Stimulated activated CD4-positive, alpha-beta T cell treated with anti-CD3 and anti-CD28 coated beads, TNF-alpha, amount 100 ng/mL, for 4 hours (primary cell): ENCODE data around the gene BMP6.

Experiments used
- DNase-seq, 3 experiments: peaks; one replicate each; pipeline ENCODE4 v3.0.0-alpha.2; 2020; ENCODE audit warnings: low read depth in 3 of 3

Gene BMP6

DNA sequence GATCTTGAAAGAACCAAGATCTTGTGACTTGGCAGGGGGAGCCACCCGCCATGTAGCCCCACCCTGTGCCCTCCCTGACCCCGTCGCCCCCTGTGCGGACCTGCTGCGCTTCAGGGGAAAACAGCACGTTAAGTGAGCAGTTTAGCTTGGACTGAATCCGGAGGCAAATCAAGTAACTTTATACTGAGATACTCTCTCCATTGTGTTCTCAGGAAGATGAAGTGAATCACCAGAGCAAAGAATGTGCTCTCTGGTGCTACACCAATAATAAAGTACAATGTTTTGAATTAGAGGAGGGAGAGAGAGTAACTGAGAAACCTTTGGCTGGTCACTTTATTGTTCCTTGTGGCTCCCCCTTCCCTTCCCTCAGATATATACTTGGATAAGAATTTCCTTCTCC lies 101.2 kb downstream of the BMP6 start:
- no peak for DNase-seq

- no peak for DNase-seq
Observed at GRCh38 chr6:7828124-7828523, 102.2 kb downstream of the BMP6 start.

GRCh38 chr6:7832904-7833750 lies 107.2 kb downstream of the BMP6 start:
- no peak for DNase-seq

- DNase-seq = no peak
Observed at GRCh38 chr6:7833751-7834070, 107.8 kb downstream of the BMP6 start.

DNA sequence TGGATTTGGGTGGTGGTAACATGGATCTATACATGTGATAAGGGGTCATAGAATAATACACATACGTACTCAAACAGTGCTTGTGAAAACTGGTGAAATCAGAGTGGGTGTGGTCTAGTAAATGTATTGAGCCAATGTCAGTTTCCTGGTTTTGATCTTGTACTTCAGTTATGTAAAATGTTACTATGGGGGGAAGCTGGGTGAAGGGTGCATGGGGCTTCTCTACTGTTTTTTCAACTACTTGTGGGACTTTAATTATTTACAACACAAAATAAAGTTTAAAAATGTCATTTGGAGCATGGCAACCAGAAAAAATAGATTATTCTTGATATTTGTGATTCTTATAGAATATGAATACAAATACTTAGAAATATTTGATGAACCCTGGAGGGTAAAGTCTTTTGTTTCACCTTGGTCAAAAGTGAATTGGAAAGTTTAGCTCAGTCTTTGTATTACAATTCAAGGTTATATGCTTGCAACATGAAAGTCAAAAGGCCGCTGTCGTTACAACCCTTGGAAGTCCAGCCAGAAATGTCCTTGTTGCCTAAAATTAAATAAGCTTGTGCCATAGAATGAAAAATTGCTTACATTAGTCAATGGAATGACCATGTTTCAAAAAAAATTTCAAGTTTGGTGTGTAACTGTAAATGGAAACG lies 110.6 kb downstream of the BMP6 start:
- no peak for DNase-seq

GRCh38 chr6:7841781-7842468 lies 116.0 kb downstream of the BMP6 start:
- DNase-seq = no peak

DNA sequence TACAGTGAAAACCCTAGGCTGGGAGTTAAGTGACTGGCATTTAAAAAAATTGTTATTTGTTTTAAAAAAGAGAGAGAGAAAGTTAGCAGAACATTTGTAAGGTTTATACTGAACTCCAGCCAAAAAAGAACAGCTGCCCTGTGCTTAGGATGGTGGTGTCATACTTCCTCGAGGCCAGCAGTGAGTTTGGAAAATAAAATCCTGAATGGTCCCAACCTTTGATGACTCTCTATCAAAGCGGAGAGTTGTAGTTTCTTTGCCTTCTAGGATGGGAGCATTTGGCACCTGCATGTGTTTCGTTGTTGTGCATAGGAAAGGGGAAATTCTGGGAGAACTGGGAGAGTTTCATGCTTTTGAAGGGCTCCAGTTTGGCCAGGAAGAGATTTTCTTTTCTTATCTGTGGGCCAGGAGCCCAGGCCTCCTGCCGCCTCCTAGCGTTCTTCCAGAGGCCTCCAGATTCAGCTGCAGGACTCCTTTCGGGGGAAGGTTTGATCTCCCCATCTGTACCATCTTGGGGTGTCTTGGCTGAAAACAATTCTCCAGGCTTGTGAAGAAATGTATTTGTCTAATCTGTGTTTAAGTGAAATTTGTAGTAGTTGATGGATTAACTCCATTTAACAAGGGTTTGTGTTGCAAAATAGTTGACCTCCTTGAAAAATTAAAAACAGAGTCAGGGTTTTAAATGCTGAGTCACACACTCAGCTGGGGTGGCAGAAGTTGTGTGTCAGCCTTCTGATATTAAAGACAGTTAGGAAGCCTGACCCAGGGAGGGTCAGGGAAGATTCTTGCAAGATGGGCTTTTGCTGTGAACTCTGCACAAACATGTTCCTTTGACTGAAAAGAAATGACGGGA lies 121.3 kb downstream of the BMP6 start:
- no peak for DNase-seq

- DNase-seq = no peak
Observed at GRCh38 chr6:7848229-7848628, 122.3 kb downstream of the BMP6 start.

DNA sequence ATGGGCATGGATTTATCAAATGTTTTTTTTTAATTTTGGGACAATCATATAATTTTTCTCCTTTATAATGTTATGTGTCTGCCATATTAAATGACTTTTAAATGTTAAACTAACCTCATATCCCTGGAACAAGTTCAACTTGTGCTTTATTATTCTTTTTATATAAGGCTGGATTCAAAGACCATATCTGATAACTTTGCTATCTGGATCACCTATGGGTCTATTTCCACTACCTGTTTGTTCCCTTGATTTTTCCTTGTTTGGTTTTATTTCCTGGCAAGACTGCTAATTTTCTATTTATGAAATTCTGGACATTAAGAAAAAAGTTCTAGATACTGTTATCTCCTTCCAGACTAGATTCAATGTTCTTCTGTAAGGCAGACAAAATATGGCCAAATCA lies 125.9 kb downstream of the BMP6 start:
- DNase-seq = no peak

DNA sequence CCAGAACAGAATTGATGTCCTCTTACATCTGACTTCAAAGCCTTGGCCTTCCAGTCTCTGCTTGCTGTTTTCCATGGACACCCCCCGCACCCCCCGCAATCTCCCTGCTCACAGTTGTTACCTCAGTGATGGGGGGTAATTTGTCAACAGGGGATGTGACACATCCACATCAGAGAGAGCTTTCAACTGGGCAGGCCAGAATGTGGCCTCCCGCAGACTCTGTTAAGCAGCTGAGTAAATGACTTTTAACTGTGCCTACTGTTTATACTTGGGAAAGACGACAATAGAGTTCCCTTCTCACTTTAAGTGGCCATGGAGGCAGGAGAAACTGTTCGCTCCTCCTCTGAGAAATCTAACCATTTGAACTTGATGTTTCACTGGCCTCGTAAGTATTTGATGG lies 133.7 kb downstream of the BMP6 start:
- no peak for DNase-seq

DNA sequence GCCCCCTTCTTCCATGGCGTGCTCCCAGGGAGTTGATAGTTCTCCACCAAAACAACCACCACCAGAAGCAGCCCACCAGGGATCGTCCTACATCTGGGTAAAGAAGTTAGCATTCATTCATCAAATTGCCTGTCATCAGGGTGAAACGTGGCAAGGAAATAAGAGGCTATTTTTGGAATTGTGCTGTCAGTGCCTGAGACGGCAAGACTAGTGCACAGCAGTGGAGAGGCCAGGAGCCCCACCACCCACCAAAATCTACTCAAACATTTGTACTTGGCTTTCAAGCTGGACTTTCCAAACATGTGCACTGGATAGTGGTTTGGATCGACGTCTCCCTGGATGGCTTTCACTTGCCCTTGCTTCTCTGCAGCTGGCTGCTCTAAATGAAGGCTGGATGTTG lies 139.9 kb downstream of the BMP6 start:
- DNase-seq = no peak

DNA sequence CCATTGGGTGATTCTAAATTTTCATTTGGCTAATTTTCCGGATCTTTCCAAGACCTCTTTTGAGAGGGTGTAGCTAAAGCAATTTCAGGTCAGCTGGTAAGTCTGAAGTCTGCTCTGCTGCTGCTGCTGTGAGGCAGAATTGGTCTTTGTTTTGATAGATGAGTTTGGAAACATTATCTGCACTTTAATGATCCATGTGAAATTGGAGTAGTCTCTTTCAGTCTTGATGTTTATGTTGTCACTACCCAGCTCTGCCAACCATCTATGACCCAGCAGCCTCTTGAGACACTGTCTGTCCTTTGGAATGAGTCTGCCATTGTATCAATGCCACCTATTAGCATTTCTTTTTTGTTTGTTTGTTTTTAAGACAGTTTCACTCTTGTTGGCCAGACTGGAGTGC lies 140.6 kb downstream of the BMP6 start:
- DNase-seq = no peak

- DNase-seq = no peak
Observed at GRCh38 chr6:7868926-7869325, 143.0 kb downstream of the BMP6 start.

GRCh38 chr6:7878401-7878964 lies 152.6 kb downstream of the BMP6 start:
- DNase-seq = no peak

- no peak for DNase-seq
Observed at GRCh38 chr6:7879043-7879442, 153.1 kb downstream of the BMP6 start.

GRCh38 chr6:7879579-7879978 lies 153.7 kb downstream of the BMP6 start:
- DNase-seq = no peak

DNA sequence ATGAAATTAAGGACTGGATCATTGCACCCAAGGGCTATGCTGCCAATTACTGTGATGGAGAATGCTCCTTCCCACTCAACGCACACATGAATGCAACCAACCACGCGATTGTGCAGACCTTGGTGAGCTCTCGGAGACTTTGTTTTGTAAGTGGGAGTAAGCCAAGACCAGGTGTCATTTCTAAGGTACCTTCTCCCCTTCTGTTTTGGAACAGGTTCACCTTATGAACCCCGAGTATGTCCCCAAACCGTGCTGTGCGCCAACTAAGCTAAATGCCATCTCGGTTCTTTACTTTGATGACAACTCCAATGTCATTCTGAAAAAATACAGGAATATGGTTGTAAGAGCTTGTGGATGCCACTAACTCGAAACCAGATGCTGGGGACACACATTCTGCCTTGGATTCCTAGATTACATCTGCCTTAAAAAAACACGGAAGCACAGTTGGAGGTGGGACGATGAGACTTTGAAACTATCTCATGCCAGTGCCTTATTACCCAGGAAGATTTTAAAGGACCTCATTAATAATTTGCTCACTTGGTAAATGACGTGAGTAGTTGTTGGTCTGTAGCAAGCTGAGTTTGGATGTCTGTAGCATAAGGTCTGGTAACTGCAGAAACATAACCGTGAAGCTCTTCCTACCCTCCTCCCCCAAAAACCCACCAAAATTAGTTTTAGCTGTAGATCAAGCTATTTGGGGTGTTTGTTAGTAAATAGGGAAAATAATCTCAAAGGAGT lies 154.2 kb downstream of the BMP6 start:
- DNase-seq = no peak

DNA sequence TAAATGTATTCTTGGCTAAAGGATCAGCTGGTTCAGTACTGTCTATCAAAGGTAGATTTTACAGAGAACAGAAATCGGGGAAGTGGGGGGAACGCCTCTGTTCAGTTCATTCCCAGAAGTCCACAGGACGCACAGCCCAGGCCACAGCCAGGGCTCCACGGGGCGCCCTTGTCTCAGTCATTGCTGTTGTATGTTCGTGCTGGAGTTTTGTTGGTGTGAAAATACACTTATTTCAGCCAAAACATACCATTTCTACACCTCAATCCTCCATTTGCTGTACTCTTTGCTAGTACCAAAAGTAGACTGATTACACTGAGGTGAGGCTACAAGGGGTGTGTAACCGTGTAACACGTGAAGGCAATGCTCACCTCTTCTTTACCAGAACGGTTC lies 154.8 kb downstream of the BMP6 start:
- DNase-seq = no peak

DNA sequence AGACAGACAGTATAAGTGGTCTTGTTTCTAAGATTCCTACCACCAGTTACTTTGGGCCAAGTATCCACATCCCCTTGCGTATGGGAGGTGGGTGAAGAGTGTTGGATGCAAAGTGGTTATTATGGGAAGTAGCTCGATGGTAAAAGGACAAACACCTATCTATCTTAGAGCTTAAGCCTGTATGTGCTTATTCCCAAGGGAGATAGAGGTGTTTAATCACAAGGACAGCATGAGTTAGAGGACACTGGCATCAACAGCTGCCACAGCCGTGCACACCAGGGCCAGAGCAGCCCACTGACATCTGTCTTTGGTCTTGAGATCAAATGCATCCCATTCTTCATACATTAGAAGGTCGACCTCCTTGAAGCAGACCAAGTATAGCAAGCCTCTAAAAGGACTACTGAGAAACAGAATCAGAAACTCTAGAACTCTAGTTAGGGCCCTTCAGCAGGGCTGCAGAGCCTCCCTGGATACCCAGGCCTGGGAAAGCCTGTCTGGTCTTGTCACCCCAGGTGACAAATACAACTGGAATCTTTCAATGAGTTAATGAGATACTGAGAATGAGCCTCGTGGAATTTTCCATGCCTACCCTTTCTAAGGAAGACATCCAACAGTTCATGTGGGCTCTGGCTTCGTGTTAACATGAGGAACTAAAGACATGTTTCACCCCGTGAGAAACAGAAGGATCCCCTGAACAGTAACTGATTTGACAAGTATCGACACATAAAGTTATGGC lies 156.0 kb downstream of the BMP6 start:
- no peak for DNase-seq

- no peak for DNase-seq
Observed at GRCh38 chr6:7882505-7883257, 156.8 kb downstream of the BMP6 start.
